Forelimb muscle (tissue), 1 donor: ENCODE results near the gene PYGL. TPM values are rescaled to one million over a fixed set of nuclear protein-coding genes. Genes with fewer than 3 reads are reported as not detected.
"Not testable (repeated sequence)": the region's sequence is repeated elsewhere in the genome, so short reads cannot be mapped to it uniquely, and the experiment has no call there.

Experiments used
- DNase-seq: peaks from one replicate; pipeline ENCODE4 v3.0.0-alpha.2; 2013; ENCODE audit warnings: low read depth
- polyA plus RNA-seq: library from polyadenylated mRNA; unstranded; fragments of 120-200 nt; gene quantifications from one replicate; pipeline ENCODE4 v1.2.1, GENCODE V29; 2013; ENCODE audit not compliant: insufficient read length

The PYGL gene
- polyA plus RNA-seq, 1 donor, result 36.2 TPM

- no peak for DNase-seq
Observed at GRCh38 chr14:50955373-50956043, 11.2 kb upstream of the PYGL start.

- DNase-seq, result no peak
Observed at GRCh38 chr14:50954811-50955372, 10.6 kb upstream of the PYGL start.

- DNase-seq, result no peak
Observed at GRCh38 chr14:50953502-50953901, 9.2 kb upstream of the PYGL start.

- no peak for DNase-seq
Observed at GRCh38 chr14:50951032-50951431, 6.7 kb upstream of the PYGL start.

GRCh38 chr14:50948205-50948604, 3.9 kb upstream of the PYGL start:
- no peak for DNase-seq

- DNase-seq, result no peak
Observed at GRCh38 chr14:50947446-50947845, 3.2 kb upstream of the PYGL start.

GRCh38 chr14:50946234-50946935, 2.1 kb upstream of the PYGL start:
- DNase-seq, result no peak

- DNase-seq, result no peak
Observed at GRCh38 chr14:50944647-50945413, 547 bp upstream of the PYGL start.

- no peak for DNase-seq
Observed at GRCh38 chr14:50943261-50943942, 881 bp downstream of the PYGL start.

- not testable (repeated sequence) for DNase-seq
Observed at GRCh38 chr14:50941638-50942037, 2.6 kb downstream of the PYGL start.

GRCh38 chr14:50941151-50941550, 3.1 kb downstream of the PYGL start:
- no peak for DNase-seq

- DNase-seq, result no peak
Observed at GRCh38 chr14:50937800-50938199, 6.5 kb downstream of the PYGL start.

- DNase-seq, result no peak
Observed at GRCh38 chr14:50937325-50937724, 7.0 kb downstream of the PYGL start.

GRCh38 chr14:50936882-50937281, 7.4 kb downstream of the PYGL start:
- no peak for DNase-seq

GRCh38 chr14:50936016-50936340, 8.3 kb downstream of the PYGL start:
- DNase-seq, result no peak

- DNase-seq, result no peak
Observed at GRCh38 chr14:50935126-50936015, 8.9 kb downstream of the PYGL start.

GRCh38 chr14:50932592-50933495, 11.4 kb downstream of the PYGL start:
- DNase-seq, result no peak

- no peak for DNase-seq
Observed at GRCh38 chr14:50932156-50932555, 12.1 kb downstream of the PYGL start.

GRCh38 chr14:50931559-50931958, 12.7 kb downstream of the PYGL start:
- DNase-seq, result no peak

- DNase-seq, result no peak
Observed at GRCh38 chr14:50929506-50929905, 14.8 kb downstream of the PYGL start.
